ENCODE measurements around the gene RASAL3. TPM values are rescaled to one million over a fixed set of nuclear protein-coding genes. Genes with fewer than 3 reads are reported as not detected.
"Not testable (repeated sequence)": the region's sequence is repeated elsewhere in the genome, so short reads cannot be mapped to it uniquely, and the experiment has no call there.

The RASAL3 gene
- total RNA-seq, 6 donors from 2014 or later = 7.1 to 48.2 (median 16.7) TPM

GRCh38 chr19:15418579-15419412 is 45.5 kb downstream of the RASAL3 start, which contains the start of gene AKAP8L:
AKAP8L (minus strand) TSS chr19:15418988; CDS start chr19:15418923, 65 bp downstream.
- Histone ChIP-seq H3K27me3 (no peaks in the 10 kb centered on the region), H3K4me1 (peaks cover 33 to 66% (median 44%) of the 10 kb centered on the region in 4 donors), H3K9me3 (peaks cover 0 to 5% (median 0%) of the 10 kb centered on the region in 4 donors), H3K4me3 (peak within 1 kb of the TSS; percentile 71 to 97 (median 82)), H3K36me3 (peaks cover under 1 to 23% (median 16%) of the 10 kb centered on the region in 4 donors), H3K27ac (peak within 1 kb of the TSS; percentile 90 to 92 (median 90))
- DNase-seq (peak; percentile 94 to 98), ATAC-seq (ENCODE audit: low FRiP score in 2 of 2) (peak; percentile 98 to 99)
- 0% methylated on average over 28 to 58 of the region's 61 CpGs for WGBS, 2 donors
- TF ChIP-seq CTCF (IDR thresholded peaks at IDR 0.05) (peak; percentile 59 to 88 (median 86)), POLR2A (IDR thresholded peaks at IDR 0.05) (peak in 3 of 4 donors; percentile 83 to 93 (median 88)), POLR2AphosphoS5 (IDR thresholded peaks at IDR 0.05) (peak; percentile 89 to 91), EP300 (IDR thresholded peaks at IDR 0.05) (peak in 1 of 4 donors; percentile 8)

- ATAC-seq (ENCODE audit: low FRiP score in 2 of 2) (no peak), DNase-seq (no peak)
- Histone ChIP-seq H3K9me3 (peaks cover 0 to 2% (median 0%) of the 10 kb centered on the region in 4 donors), H3K4me1 (peaks cover 35 to 70% (median 49%) of the 10 kb centered on the region in 4 donors), H3K36me3 (peaks cover 0 to 17% (median 10%) of the 10 kb centered on the region in 4 donors), H3K4me3 (peak overlapping the region; percentile 71 to 97 (median 82)), H3K27ac (peak overlapping the region; percentile 90 to 92 (median 90)), H3K27me3 (no peaks in the 10 kb centered on the region)
- WGBS, 2 donors = 1 to 3% methylated on average over 12 to 16 of the region's 16 CpGs
- TF ChIP-seq POLR2A (IDR thresholded peaks at IDR 0.05) = no peak
- no peak for TF ChIP-seq CTCF (IDR thresholded peaks at IDR 0.05)
- TF ChIP-seq EP300 (IDR thresholded peaks at IDR 0.05) = no peak
- no peak for TF ChIP-seq POLR2AphosphoS5 (IDR thresholded peaks at IDR 0.05)
Observed at GRCh38 chr19:15418231-15418578, 46.1 kb downstream of the RASAL3 start.

GRCh38 chr19:15417699-15418098 is 46.6 kb downstream of the RASAL3 start:
- Histone ChIP-seq H3K36me3 (peaks cover 0 to 12% (median 5%) of the 10 kb centered on the region in 4 donors), H3K4me3 (peak overlapping the region; percentile 71 to 97 (median 82)), H3K27ac (peak overlapping the region; percentile 90 to 92 (median 90)), H3K27me3 (no peaks in the 10 kb centered on the region), H3K9me3 (no peaks in the 10 kb centered on the region), H3K4me1 (peaks cover 39 to 70% (median 52%) of the 10 kb centered on the region in 4 donors)
- TF ChIP-seq POLR2AphosphoS5 (IDR thresholded peaks at IDR 0.05) (no peak), CTCF (IDR thresholded peaks at IDR 0.05) (no peak)
- ATAC-seq (ENCODE audit: low FRiP score in 2 of 2) = no peak
- no peak for DNase-seq
- WGBS, 2 donors = 9 to 11% methylated on average over 8 to 9 of the region's 9 CpGs

- 61 to 73% methylated on average over 4 of the region's 4 CpGs for WGBS, 2 donors
- H3K4me1 ChIP-seq = peaks cover 42 to 57% (median 52%) of the 10 kb centered on the region in 4 donors
- ATAC-seq (ENCODE audit: low FRiP score in 2 of 2) = no peak
Observed at GRCh38 chr19:15412832-15413231, 51.5 kb downstream of the RASAL3 start.

GRCh38 chr19:15411351-15411750 is 53.0 kb downstream of the RASAL3 start:
- Histone ChIP-seq H3K36me3 (peaks cover 0 to 27% (median 9%) of the 10 kb centered on the region in 4 donors), H3K4me1 (peaks cover 27 to 52% (median 45%) of the 10 kb centered on the region in 4 donors)
- not testable (repeated sequence) for H3K27me3 ChIP-seq; H3K4me3 ChIP-seq; H3K9me3 ChIP-seq; H3K27ac ChIP-seq; ATAC-seq (ENCODE audit: low FRiP score in 2 of 2)
- DNase-seq = peak in 1 of 2 donors; percentile 45
- WGBS, 2 donors = 82 to 91% methylated on average over 2 of the region's 2 CpGs

More at GRCh38 chr19:15412832-15413231, 51.5 kb downstream of the RASAL3 start:
- TF ChIP-seq POLR2A (IDR thresholded peaks at IDR 0.05) (no peak), EP300 (IDR thresholded peaks at IDR 0.05) (no peak), CTCF (IDR thresholded peaks at IDR 0.05) (no peak), POLR2AphosphoS5 (IDR thresholded peaks at IDR 0.05) (no peak)
- Histone ChIP-seq H3K27ac (no peak overlapping the region), H3K4me3 (no peak overlapping the region), H3K36me3 (peaks cover 0 to 23% (median 9%) of the 10 kb centered on the region in 4 donors), H3K27me3 (no peaks in the 10 kb centered on the region), H3K9me3 (no peaks in the 10 kb centered on the region)
- no peak for DNase-seq

All from upper lobe of left lung (tissue), 6 donors.